GM21423 (cell line): ENCODE measurements around the gene KDM1B.
"Not testable (repeated sequence)": the region's sequence is repeated elsewhere in the genome, so short reads cannot be mapped to it uniquely, and the experiment has no call there.

Source experiments
- ATAC-seq: cut with Tn5 transposase; IDR thresholded peaks from one replicate; pipeline ENCODE4 v1.9.1; 2021; ENCODE audit warnings: mild to moderate bottlenecking, moderate library complexity; ENCODE audit not compliant: unreplicated experiment

KDM1B gene

GRCh38 chr6:18148304-18149025 lies 6.8 kb upstream of the KDM1B start:
- no peak for ATAC-seq

- ATAC-seq: not testable (repeated sequence)
Observed at GRCh38 chr6:18151391-18151790, 3.8 kb upstream of the KDM1B start.

- ATAC-seq: no peak
Observed at GRCh38 chr6:18151801-18152200, 3.4 kb upstream of the KDM1B start.

- ATAC-seq: no peak
Observed at GRCh38 chr6:18153311-18153703, 1.9 kb upstream of the KDM1B start.

- peak; percentile 45 for ATAC-seq
Observed at GRCh38 chr6:18154507-18155149, 594 bp upstream of the KDM1B start, which contains the start of gene TPMT. Gene TPMT (minus strand): TSS chr6:18155077. CDS start chr6:18149127, 5,950 bp downstream.

GRCh38 chr6:18155864-18156421 lies 721 bp downstream of the KDM1B start:
- ATAC-seq: peak; percentile 40

GRCh38 chr6:18160911-18161310 lies 5.7 kb downstream of the KDM1B start:
- ATAC-seq: no peak

GRCh38 chr6:18161431-18161830 lies 6.2 kb downstream of the KDM1B start:
- no peak for ATAC-seq

GRCh38 chr6:18162401-18162800 lies 7.2 kb downstream of the KDM1B start:
- ATAC-seq: no peak

GRCh38 chr6:18165751-18166150 lies 10.5 kb downstream of the KDM1B start:
- ATAC-seq: no peak

- no peak for ATAC-seq
Observed at GRCh38 chr6:18166312-18167036, 11.3 kb downstream of the KDM1B start.

GRCh38 chr6:18168264-18168663 lies 13.0 kb downstream of the KDM1B start:
- ATAC-seq: no peak

GRCh38 chr6:18171871-18172270 lies 16.6 kb downstream of the KDM1B start:
- ATAC-seq: no peak

- not testable (repeated sequence) for ATAC-seq
Observed at GRCh38 chr6:18176198-18176597, 21.0 kb downstream of the KDM1B start.

- no peak for ATAC-seq
Observed at GRCh38 chr6:18177286-18177965, 22.2 kb downstream of the KDM1B start.

- no peak for ATAC-seq
Observed at GRCh38 chr6:18178960-18179615, 23.9 kb downstream of the KDM1B start.

GRCh38 chr6:18179770-18180356 lies 24.6 kb downstream of the KDM1B start:
- no peak for ATAC-seq

GRCh38 chr6:18182568-18182967 lies 27.3 kb downstream of the KDM1B start:
- no peak for ATAC-seq

GRCh38 chr6:18183766-18184165 lies 28.5 kb downstream of the KDM1B start:
- ATAC-seq: no peak

- ATAC-seq: no peak
Observed at GRCh38 chr6:18185624-18186023, 30.4 kb downstream of the KDM1B start.
